GM19240 (cell line): ENCODE data around the gene ZBTB47.
A peak's percentile ranks its signal among the peaks of the same experiment; 100 is the strongest.

Experiments used
- DNase-seq: peaks from one replicate; pipeline ENCODE4 v3.0.0; 2011; ENCODE audit warnings: low spot score; ENCODE audit not compliant: insufficient read length

The ZBTB47 gene

GRCh38 chr3:42653560-42654330 is at the start of gene ZBTB47:
TSS of gene ZBTB47 (plus strand) at chr3:42653697. CDS start at chr3:42658356, 4,659 bp downstream.
- no peak for DNase-seq

DNA sequence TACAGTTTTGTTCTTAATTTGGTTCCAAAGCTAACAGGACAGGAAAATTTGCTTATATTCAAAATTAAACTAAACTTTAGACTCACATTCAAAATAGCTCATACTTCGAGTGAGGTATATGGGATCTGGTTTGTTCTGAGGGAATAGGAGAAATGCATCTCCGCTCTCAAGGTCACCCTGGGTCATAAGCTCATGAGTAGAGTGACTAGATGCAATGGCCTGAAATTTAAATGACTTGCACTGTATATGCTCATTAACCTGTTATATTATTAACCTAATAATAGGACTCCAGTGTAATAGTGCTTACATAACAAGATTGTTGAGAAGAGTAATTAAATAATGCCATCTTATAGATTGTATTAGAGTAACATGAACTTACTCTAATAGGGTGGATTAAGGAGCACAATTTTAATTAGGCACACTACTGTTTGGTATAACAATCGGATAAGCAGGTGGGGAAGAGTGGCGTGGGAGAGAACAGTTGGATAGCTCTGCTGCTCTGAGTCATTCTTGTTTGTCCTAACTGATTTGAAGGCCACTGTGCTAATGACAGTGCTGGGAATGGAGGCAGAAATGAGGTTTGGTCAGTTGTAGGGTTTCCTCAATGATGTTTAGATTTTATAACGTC is 47.8 kb upstream of the ZBTB47 start:
- no peak for DNase-seq

DNA sequence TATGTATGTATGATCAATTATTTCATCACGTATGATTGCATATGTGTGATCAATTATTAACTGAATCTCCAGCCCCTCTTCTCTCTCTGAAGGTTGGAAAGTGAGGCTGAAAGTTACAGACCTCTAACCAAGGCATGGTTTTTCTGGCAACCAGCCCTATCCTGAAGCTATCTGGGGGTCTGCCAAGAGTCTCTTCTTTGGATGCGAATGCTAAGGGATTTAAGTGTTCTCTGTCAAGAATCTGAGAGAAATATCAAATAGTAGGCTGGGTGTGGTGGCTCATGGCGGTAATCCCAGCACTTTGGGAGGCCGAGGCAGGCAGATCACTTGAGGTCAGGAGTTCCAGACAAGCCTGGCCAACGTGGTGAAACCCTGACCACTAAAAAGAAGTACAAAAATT is 44.9 kb upstream of the ZBTB47 start:
- DNase-seq, result no peak

- no peak for DNase-seq
Measured at GRCh38 chr3:42610976-42611375, 42.5 kb upstream of the ZBTB47 start.

DNA sequence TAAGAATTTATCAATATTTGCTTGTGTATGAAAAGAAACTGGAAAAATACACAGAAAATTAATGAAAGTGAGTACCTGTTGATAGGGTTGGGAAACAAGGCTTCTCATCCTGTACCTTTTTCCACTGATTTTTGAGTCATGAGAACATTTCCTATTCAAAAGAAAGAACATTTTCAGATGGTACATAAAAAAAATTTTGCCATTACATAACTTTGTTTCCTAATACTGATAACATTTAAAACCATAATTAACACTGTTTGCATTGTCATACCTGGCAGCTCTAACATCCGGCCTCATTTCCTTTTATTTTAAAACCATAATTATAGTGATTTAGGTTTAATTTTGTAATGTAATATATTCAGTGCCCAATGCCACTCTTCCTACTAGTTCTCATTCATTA is 41.3 kb upstream of the ZBTB47 start:
- DNase-seq, result no peak

DNA sequence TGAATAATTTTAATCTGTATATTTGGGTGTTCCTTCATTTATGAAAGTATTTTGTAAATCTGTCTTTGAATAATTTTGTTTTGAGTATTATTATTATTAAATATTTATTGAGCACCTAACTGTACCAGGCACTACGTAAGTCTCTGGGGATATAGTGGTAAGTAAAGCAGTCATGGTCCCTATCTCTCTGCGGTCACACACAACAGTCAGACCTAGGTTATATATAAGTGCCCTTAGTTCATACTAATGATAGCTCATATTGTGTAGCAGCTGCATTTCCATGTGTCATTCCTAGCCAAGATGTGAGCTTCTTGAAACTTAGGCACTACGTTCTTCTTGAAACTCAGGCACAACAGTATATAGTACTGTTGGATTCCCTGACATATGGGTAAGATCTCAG is 40.6 kb upstream of the ZBTB47 start:
- DNase-seq, result peak; percentile 2

- no peak for DNase-seq
Measured at GRCh38 chr3:42613462-42613861, 40.0 kb upstream of the ZBTB47 start.

GRCh38 chr3:42631620-42632019 is 21.9 kb upstream of the ZBTB47 start:
- DNase-seq, result no peak

DNA sequence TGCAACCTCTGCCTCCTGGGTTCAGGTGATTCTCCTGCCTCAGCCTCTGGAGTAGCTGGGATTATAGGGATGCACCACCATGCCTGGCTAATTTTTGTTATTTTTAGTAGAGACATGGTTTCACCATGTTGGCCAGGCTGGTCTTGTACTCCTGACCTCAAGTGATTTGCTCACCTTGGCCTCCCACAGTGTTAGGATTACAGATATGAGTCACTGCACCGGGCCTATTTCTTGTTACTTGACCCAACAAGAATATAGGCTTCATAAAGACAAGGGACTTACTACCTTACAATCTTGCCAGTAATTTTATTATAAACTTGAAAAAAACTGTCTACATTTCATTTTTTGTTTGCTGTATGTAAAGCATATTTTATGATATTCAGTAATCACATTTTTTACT is 21.4 kb upstream of the ZBTB47 start:
- no peak for DNase-seq

GRCh38 chr3:42633544-42633943 is 20.0 kb upstream of the ZBTB47 start:
- DNase-seq, result no peak

- no peak for DNase-seq
Measured at GRCh38 chr3:42635111-42635510, 18.4 kb upstream of the ZBTB47 start.

- DNase-seq, result no peak
Measured at GRCh38 chr3:42637001-42637400, 16.5 kb upstream of the ZBTB47 start.

DNA sequence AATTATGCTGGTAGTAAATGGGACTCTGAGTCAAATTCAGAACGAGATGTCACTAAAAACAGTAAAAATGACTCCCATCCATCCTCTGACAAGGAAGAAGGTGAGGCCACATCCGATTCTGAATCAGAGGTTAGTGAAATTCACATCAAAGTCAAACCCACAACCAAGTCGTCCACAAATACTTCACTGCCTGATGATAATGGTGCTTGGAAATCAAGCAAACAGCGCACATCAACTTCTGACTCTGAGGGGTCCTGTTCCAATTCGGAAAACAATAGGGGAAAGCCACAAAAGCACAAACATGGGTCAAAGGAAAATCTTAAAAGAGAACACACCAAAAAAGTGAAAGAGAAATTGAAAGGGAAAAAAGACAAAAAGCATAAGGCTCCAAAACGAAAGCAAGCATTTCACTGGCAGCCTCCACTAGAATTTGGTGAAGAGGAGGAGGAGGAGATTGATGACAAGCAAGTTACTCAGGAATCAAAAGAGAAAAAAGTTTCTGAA is 15.1 kb upstream of the ZBTB47 start:
- DNase-seq, result no peak

- DNase-seq, result no peak
Measured at GRCh38 chr3:42639192-42639591, 14.3 kb upstream of the ZBTB47 start.

- DNase-seq, result no peak
Measured at GRCh38 chr3:42640129-42640528, 13.4 kb upstream of the ZBTB47 start.

DNA sequence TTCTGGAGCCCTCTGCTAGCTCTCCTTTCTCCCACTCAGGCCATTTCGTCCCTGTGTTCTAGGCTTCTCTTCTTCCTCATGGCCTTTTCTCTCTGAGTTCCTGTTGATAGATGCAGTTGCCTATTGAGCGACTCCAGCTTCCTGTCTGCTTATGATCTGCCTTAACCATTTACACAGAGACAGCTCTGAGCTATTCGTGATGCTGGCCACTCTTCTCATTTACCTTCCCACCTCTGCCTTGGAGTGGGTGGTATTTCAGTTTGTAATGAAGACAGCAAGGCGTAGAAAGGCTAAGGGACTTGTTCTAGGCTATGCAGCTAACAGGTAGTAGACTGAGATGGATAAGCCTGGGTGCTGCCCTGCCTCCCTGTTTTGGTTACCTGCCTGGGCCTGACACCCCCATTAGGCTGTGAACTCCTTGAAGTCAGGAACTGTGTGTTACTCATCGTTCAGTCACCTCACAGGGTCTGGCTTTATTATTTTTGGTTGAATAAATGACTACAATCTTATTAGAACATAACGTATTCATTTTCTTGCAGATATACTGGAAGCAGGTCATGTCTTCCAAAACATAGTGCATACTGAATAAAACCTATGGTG is 12.6 kb upstream of the ZBTB47 start:
- no peak for DNase-seq

- no peak for DNase-seq
Measured at GRCh38 chr3:42647821-42648459, 5.6 kb upstream of the ZBTB47 start.

DNA sequence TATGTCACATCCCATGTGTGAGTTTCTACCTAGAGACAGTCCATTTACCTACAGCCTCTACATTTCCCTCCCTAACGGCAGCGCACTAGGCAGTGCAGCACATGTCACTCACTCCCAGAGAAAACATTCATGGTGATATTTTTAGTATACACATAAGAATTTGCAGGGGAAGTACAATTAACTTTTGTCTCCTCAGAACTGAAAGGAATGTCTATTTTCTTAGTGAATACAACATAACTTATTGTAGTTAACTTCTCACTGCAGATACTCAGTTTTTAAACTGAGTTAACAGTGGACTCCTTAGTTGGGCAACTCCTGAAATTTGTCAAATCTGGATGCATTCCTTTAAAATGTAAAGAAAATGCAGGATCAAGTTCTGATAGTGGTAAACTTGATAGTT is 4.5 kb upstream of the ZBTB47 start:
- DNase-seq, result no peak

DNA sequence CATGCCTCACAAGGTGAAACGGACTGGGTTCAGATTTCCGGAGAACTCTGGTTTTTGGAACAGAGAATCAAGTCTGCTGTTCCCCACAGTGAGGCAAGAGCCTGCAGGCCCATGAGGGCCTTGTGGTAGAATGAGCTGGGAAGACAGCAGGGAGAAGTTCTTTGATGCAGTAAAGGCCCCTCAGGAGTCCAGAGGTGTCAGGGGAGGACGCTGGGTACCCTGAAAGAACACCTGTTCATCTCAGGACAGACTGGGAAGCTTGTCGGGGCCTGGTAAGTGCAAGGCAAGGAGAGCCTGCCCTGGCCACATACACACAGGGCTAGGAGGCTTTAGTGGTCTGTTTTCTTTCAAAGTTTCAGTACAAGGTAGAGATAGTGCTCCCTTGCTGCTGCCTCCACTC is 3.7 kb upstream of the ZBTB47 start:
- DNase-seq, result no peak

DNA sequence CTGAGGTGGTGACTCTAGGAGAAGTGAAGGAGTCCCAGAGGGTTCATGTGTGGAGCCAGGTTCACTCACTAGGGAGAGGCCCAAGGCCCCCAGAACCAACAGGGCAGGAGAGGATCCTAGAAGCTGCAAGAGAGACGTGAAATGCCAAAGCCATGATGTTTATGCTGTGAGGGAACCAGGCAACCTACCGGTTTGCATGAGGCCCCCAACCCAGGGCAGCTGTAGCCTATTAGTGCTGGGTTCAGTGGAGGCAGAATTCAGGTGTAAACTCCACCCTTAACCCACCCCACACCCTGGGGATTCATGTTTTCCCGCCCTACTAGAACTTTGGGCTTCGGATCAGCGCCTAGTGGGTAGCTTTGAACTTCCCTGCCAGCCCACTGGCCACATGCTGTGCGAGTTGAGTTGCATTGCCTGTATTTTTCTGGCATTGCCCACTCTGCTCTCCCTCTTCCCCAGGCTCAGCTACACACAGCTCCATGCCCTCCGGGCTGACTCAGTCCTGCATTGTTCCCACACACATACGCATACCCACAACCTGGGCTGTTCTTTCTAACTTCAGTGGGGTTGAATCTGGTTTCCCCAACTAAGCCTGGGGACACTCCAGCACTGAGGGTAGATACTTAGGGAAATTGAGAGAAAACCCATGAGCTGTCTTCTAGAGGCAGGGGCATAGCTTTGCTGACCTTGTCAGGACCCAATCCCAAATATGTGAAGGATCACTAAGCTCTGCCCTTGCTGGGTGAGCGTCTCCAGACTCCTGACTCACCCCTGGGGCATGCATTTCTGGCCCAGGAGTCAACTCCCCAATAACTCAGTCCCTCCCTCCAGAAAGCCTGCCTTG is 2.0 kb upstream of the ZBTB47 start:
- DNase-seq, result no peak

- no peak for DNase-seq
Measured at GRCh38 chr3:42652251-42652610, 1.3 kb upstream of the ZBTB47 start.
